PC-3 (cell line): Measurements from ENCODE around the gene ADCY3.

Source experiments
- CTCF ChIP-seq: fragments of 300-600 bp; sonication (generic); conservative IDR thresholded peaks from 2 replicates; pipeline ENCODE4 v1.5.1; 2017; ENCODE audit warnings: antibody characterized with exemption, low read depth, mild to moderate bottlenecking, low read length
- EZH2 ChIP-seq: fragments of 300-600 bp; sonication (generic); IDR thresholded peaks from one replicate; pipeline ENCODE4 v1.6.1; 2017; ENCODE audit warnings: antibody characterized with exemption, mild to moderate bottlenecking, low read length; ENCODE audit not compliant: unreplicated experiment
- EZH2phosphoT487 ChIP-seq: fragments of 300-600 bp; sonication (generic); IDR thresholded peaks from 2 replicates; pipeline ENCODE4 v1.6.1; 2018; ENCODE audit warnings: mild to moderate bottlenecking, antibody characterized with exemption, low read length, borderline replicate concordance

- TF ChIP-seq CTCF (no peak), EZH2 (no peak), EZH2phosphoT487 (no peak)
Measured at GRCh38 chr2:24919037-24919505, 966 bp downstream of the ADCY3 start.
